HG03342 (cell line): ENCODE measurements around the gene ZFYVE28.

Experiments used
- ATAC-seq: cut with Tn5 transposase; IDR thresholded peaks from one replicate; pipeline ENCODE4 v1.9.1; 2021; ENCODE audit warnings: mild to moderate bottlenecking, moderate library complexity; ENCODE audit not compliant: unreplicated experiment

Gene ZFYVE28

GRCh38 chr4:2370597-2371320 is 47.7 kb downstream of the ZFYVE28 start:
- ATAC-seq: no peak

GRCh38 chr4:2368746-2369437 is 49.6 kb downstream of the ZFYVE28 start:
- ATAC-seq: no peak

- ATAC-seq: no peak
Observed at GRCh38 chr4:2367626-2368025, 50.8 kb downstream of the ZFYVE28 start.

- no peak for ATAC-seq
Observed at GRCh38 chr4:2366252-2367192, 51.9 kb downstream of the ZFYVE28 start.

GRCh38 chr4:2365913-2366210 is 52.6 kb downstream of the ZFYVE28 start:
- no peak for ATAC-seq

GRCh38 chr4:2365054-2365912 is 53.2 kb downstream of the ZFYVE28 start:
- ATAC-seq: no peak

- no peak for ATAC-seq
Observed at GRCh38 chr4:2364654-2365053, 53.8 kb downstream of the ZFYVE28 start.

GRCh38 chr4:2363951-2364653 is 54.3 kb downstream of the ZFYVE28 start:
- no peak for ATAC-seq

- no peak for ATAC-seq
Observed at GRCh38 chr4:2363056-2363721, 55.3 kb downstream of the ZFYVE28 start.

- ATAC-seq: no peak
Observed at GRCh38 chr4:2362266-2363055, 56.0 kb downstream of the ZFYVE28 start.

GRCh38 chr4:2361366-2362265 is 56.8 kb downstream of the ZFYVE28 start:
- no peak for ATAC-seq

GRCh38 chr4:2360396-2360730 is 58.1 kb downstream of the ZFYVE28 start:
- ATAC-seq: no peak

- no peak for ATAC-seq
Observed at GRCh38 chr4:2359591-2360395, 58.7 kb downstream of the ZFYVE28 start.

GRCh38 chr4:2357821-2358745 is 60.4 kb downstream of the ZFYVE28 start:
- ATAC-seq: no peak

GRCh38 chr4:2356123-2357069 is 62.0 kb downstream of the ZFYVE28 start:
- ATAC-seq: no peak
